Measurements from ENCODE around the gene IL10RA.

Gene IL10RA

DNA sequence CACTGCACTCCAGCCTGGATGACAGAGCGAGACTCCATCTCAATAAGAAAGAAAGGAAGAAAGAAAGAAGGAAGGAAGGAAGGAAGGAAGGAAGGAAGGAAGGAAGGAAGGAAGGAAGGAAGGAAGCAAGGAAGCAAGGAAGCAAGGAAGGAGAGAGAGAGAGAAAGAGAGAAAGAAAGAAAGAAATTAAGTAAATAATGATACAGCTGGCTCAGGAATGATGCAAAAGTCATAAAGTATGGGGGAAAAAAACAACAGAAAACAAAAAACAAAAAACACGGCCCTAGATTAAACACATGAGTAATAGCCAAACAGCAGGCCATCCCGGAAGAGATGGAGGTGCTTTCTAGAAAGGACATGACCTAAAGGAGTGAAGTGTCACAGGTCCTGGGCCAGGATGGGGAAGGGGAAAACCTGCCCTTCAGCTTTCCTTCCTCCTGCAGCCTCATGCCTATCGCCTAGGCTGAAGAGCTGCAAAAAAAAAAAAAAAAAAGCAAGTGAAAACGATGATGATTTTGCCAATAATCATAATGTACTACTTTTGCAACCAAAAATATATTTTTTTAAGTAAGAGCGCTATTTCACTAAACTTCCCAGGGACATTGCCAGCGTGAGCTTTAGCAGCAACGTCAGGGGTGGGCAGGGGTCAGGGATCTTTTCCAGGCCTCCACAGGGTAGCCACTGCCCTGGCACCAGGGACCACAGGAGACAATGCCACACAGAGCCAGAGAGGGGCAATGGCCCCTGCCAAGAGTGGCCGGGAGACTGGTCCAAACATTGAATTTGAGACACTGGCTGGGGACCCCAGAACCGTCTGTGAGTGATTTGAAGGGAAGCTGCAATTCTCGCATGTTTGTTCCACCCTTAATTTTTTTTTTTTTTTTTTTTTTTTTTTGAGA, 62.5 kb downstream of the IL10RA start:
- Histone ChIP-seq H3K4me1 (ENCODE audit: control insufficient read depth, insufficient read depth, low read length) (no peaks in the 10 kb centered on the region), H3K27me3 (ENCODE audit: control insufficient read depth, insufficient read depth, low read length) (no peaks in the 10 kb centered on the region), H3K4me3 (ENCODE audit: low read length) (no peak overlapping the region)

DNA sequence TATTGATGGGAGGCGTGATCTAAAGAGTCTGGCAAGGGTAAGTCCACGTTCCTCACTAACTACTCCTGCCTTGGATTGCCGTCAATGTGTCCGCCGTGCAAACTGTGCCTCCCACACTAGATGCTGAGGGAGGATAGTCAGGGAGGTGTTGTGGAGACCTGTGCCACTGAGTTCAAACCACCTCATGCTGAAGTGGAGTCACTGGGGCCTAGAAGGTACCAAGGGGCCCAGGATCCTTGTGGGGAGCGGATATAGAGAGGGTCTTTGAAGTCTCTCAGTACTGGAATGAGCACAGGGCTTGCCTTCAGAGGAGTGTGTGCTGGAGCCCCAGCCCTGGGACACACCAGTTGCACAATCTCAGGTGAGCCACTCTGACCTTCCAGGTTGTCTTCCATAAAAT, 63.6 kb downstream of the IL10RA start:
- Histone ChIP-seq H3K27me3 (ENCODE audit: control insufficient read depth, insufficient read depth, low read length) (no peaks in the 10 kb centered on the region), H3K9me3 (ENCODE audit: control insufficient read depth, low read length) (no peaks in the 10 kb centered on the region), H3K4me1 (ENCODE audit: control insufficient read depth, insufficient read depth, low read length) (no peaks in the 10 kb centered on the region), H3K36me3 (ENCODE audit: control insufficient read depth, insufficient read depth, low read length) (no peaks in the 10 kb centered on the region), H3K4me3 (ENCODE audit: low read length) (no peak overlapping the region), H3K9ac (ENCODE audit: low read length) (no peak overlapping the region)

More for the DNA sequence above, 62.5 kb downstream of the IL10RA start:
- Histone ChIP-seq H3K36me3 (ENCODE audit: control insufficient read depth, insufficient read depth, low read length) (no peaks in the 10 kb centered on the region), H3K9me3 (ENCODE audit: control insufficient read depth, low read length) (no peaks in the 10 kb centered on the region), H3K9ac (ENCODE audit: low read length) (no peak overlapping the region)

DNA sequence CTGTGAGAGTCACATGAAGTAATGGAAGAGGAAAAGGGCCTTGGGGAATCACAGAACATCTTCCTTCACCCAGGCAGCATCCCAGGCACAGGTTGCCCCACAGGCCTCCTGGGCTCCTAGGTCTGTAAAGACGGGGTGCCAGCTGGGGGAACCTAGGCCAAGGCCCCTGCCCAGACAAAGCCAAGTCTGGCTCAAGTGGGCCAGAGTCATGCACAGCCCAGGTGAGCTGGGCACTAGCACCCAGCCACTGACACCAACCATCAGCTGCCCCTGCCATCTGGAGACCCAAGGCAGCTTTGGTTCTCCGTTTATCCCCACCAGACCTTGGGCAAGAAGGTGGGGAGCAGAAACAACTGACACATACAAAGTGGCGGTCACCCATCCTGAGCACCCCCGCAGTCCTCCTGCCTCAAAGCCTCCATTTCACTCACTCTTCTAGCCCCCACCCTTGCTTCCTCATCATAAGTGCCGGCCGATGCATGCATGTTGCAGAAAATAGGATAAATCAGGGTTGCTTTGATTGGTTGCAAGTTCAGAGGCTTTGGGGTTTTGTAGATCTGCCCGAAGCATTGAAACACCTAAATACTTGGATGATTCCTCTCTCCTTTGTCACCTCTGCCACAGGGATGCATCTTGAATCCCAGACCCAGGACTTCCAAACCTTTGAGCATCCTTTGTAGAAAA, 64.2 kb downstream of the IL10RA start:
- H3K9me3 ChIP-seq (ENCODE audit: control insufficient read depth, low read length): no peaks in the 10 kb centered on the region
- no peaks in the 10 kb centered on the region for H3K36me3 ChIP-seq (ENCODE audit: control insufficient read depth, insufficient read depth, low read length)
- H3K4me3 ChIP-seq (ENCODE audit: low read length): no peak overlapping the region
- H3K27me3 ChIP-seq (ENCODE audit: control insufficient read depth, insufficient read depth, low read length): no peaks in the 10 kb centered on the region
- no peaks in the 10 kb centered on the region for H3K4me1 ChIP-seq (ENCODE audit: control insufficient read depth, insufficient read depth, low read length)
- H3K9ac ChIP-seq (ENCODE audit: low read length): no peak overlapping the region
